Measurements from ENCODE around the gene RAD51B. TPM values are rescaled to one million over a fixed set of nuclear protein-coding genes. Genes with fewer than 3 reads are reported as not detected.
"Not testable (repeated sequence)": the region's sequence is repeated elsewhere in the genome, so short reads cannot be mapped to it uniquely, and the experiment has no call there.

RAD51B gene
- total RNA-seq, 1 donor from 2014 or later, result 25.1 TPM

- no peaks in the 10 kb centered on the region for H3K27me3 Mint-ChIP-seq (ENCODE audit: low read depth)
- peaks cover 11% of the 10 kb centered on the region for H3K36me3 Mint-ChIP-seq (ENCODE audit: low read depth)
- intact Hi-C loops (cut with micrococcal nuclease), result loop anchor here (1.0 to 5.0 kb wide), 5 partner anchors 118 to 1162 kb away; partner anchors contain the start of genes EIF2S1, PIGH, RDH11 and ZFP36L1
- H3K4me3 Mint-ChIP-seq (ENCODE audit: low read depth), result peak overlapping the region; percentile 87
- no peak for DNase-seq (ENCODE audit: low spot score)
- H3K27ac Mint-ChIP-seq, result peak overlapping the region; percentile 94
- H3K9me3 Mint-ChIP-seq, result no peaks in the 10 kb centered on the region
- H3K4me1 Mint-ChIP-seq (ENCODE audit: low read depth), result peaks cover 33% of the 10 kb centered on the region
These were observed 3.9 kb upstream of the RAD51B start for GRCh38 chr14:67815573-67816225.

GRCh38 chr14:67816326-67817002 lies 3.1 kb upstream of the RAD51B start, which contains the start of gene ZFYVE26:
TSS of gene ZFYVE26 (minus strand) at chr14:67816590. CDS start at chr14:67815963, 627 bp downstream.
- Mint-ChIP-seq H3K36me3 (ENCODE audit: low read depth) (peaks cover 8% of the 10 kb centered on the region), H3K4me1 (ENCODE audit: low read depth) (peaks cover 38% of the 10 kb centered on the region), H3K4me3 (ENCODE audit: low read depth) (peak within 1 kb of the TSS; percentile 87), H3K27me3 (ENCODE audit: low read depth) (no peaks in the 10 kb centered on the region), H3K27ac (peak within 1 kb of the TSS; percentile 94), H3K9me3 (no peaks in the 10 kb centered on the region)
- intact Hi-C loops (cut with micrococcal nuclease), result loop anchor here (1.0 to 5.0 kb wide), 5 partner anchors 119 to 1161 kb away; partner anchors contain the start of genes EIF2S1, PIGH, RDH11 and ZFP36L1
- peak; percentile 89 for DNase-seq (ENCODE audit: low spot score)

GRCh38 chr14:67817750-67818438 lies 1.7 kb upstream of the RAD51B start:
- peaks cover 40% of the 10 kb centered on the region for H3K4me1 Mint-ChIP-seq (ENCODE audit: low read depth)
- intact Hi-C loops (cut with micrococcal nuclease), result loop anchor here (5.0 kb wide), 3 partner anchors 121 to 974 kb away; partner anchors contain the start of genes PIGH, RDH11 and ZFP36L1
- H3K27me3 Mint-ChIP-seq (ENCODE audit: low read depth), result no peaks in the 10 kb centered on the region
- no peak for DNase-seq (ENCODE audit: low spot score)
- H3K9me3 Mint-ChIP-seq, result no peaks in the 10 kb centered on the region
- peaks cover 3% of the 10 kb centered on the region for H3K36me3 Mint-ChIP-seq (ENCODE audit: low read depth)
- no peak overlapping the region for H3K27ac Mint-ChIP-seq
- peak overlapping the region; percentile 96 for H3K4me3 Mint-ChIP-seq (ENCODE audit: low read depth)

- H3K9me3 Mint-ChIP-seq; DNase-seq (ENCODE audit: low spot score); H3K27me3 Mint-ChIP-seq (ENCODE audit: low read depth); H3K36me3 Mint-ChIP-seq (ENCODE audit: low read depth): not testable (repeated sequence)
- intact Hi-C loops (cut with micrococcal nuclease), result loop anchor here (5.0 kb wide), 3 partner anchors 121 to 974 kb away; partner anchors contain the start of genes PIGH, RDH11 and ZFP36L1
- Mint-ChIP-seq H3K4me3 (ENCODE audit: low read depth) (peak overlapping the region; percentile 96), H3K27ac (peak overlapping the region; percentile 16), H3K4me1 (ENCODE audit: low read depth) (peaks cover 40% of the 10 kb centered on the region)
These were observed 1.1 kb upstream of the RAD51B start for GRCh38 chr14:67818476-67818875.

- peak overlapping the region; percentile 96 for H3K4me3 Mint-ChIP-seq (ENCODE audit: low read depth)
- H3K4me1 Mint-ChIP-seq (ENCODE audit: low read depth), result peaks cover 29% of the 10 kb centered on the region
- no peaks in the 10 kb centered on the region for H3K27me3 Mint-ChIP-seq (ENCODE audit: low read depth)
- H3K9me3 Mint-ChIP-seq, result no peaks in the 10 kb centered on the region
- no peak for DNase-seq (ENCODE audit: low spot score)
- intact Hi-C loops (cut with micrococcal nuclease), result no loop called here
- H3K27ac Mint-ChIP-seq, result peak overlapping the region; percentile 92
- H3K36me3 Mint-ChIP-seq (ENCODE audit: low read depth), result no peaks in the 10 kb centered on the region
These were observed 921 bp downstream of the RAD51B start for GRCh38 chr14:67820428-67820971.

- intact Hi-C loops (cut with micrococcal nuclease), result no loop called here
- H3K27ac Mint-ChIP-seq, result peak overlapping the region; percentile 92
These were observed 1.5 kb downstream of the RAD51B start for GRCh38 chr14:67821121-67821520.

GRCh38 chr14:67831113-67831512 lies 11.5 kb downstream of the RAD51B start:
- no peaks in the 10 kb centered on the region for H3K27me3 Mint-ChIP-seq (ENCODE audit: low read depth)
- H3K4me3 Mint-ChIP-seq (ENCODE audit: low read depth), result no peak overlapping the region
- no peaks in the 10 kb centered on the region for H3K4me1 Mint-ChIP-seq (ENCODE audit: low read depth)
- no peak for DNase-seq (ENCODE audit: low spot score)
- H3K9me3 Mint-ChIP-seq, result peaks cover 4% of the 10 kb centered on the region
- intact Hi-C loops (cut with micrococcal nuclease), result no loop called here
- H3K36me3 Mint-ChIP-seq (ENCODE audit: low read depth), result peaks cover 30% of the 10 kb centered on the region
- H3K27ac Mint-ChIP-seq, result no peak overlapping the region

More at GRCh38 chr14:67821121-67821520, 1.5 kb downstream of the RAD51B start:
- Mint-ChIP-seq H3K4me3 (ENCODE audit: low read depth) (peak overlapping the region; percentile 96), H3K4me1 (ENCODE audit: low read depth) (peaks cover 25% of the 10 kb centered on the region), H3K36me3 (ENCODE audit: low read depth) (peaks cover 5% of the 10 kb centered on the region), H3K9me3 (no peaks in the 10 kb centered on the region), H3K27me3 (ENCODE audit: low read depth) (no peaks in the 10 kb centered on the region)
- no peak for DNase-seq (ENCODE audit: low spot score)

- H3K27ac Mint-ChIP-seq, result no peak overlapping the region
- peaks cover 3% of the 10 kb centered on the region for H3K9me3 Mint-ChIP-seq
- H3K4me1 Mint-ChIP-seq (ENCODE audit: low read depth), result no peaks in the 10 kb centered on the region
- DNase-seq (ENCODE audit: low spot score), result no peak
- H3K4me3 Mint-ChIP-seq (ENCODE audit: low read depth), result no peak overlapping the region
- no peaks in the 10 kb centered on the region for H3K27me3 Mint-ChIP-seq (ENCODE audit: low read depth)
- peaks cover 16% of the 10 kb centered on the region for H3K36me3 Mint-ChIP-seq (ENCODE audit: low read depth)
- intact Hi-C loops (cut with micrococcal nuclease), result no loop called here
These were observed 13.8 kb downstream of the RAD51B start for GRCh38 chr14:67833403-67833802.

GRCh38 chr14:67835596-67835995 lies 16.0 kb downstream of the RAD51B start:
- Mint-ChIP-seq H3K9me3 (no peaks in the 10 kb centered on the region), H3K4me1 (ENCODE audit: low read depth) (no peaks in the 10 kb centered on the region), H3K4me3 (ENCODE audit: low read depth) (no peak overlapping the region), H3K36me3 (ENCODE audit: low read depth) (peaks cover 5% of the 10 kb centered on the region), H3K27me3 (ENCODE audit: low read depth) (no peaks in the 10 kb centered on the region), H3K27ac (no peak overlapping the region)
- intact Hi-C loops (cut with micrococcal nuclease), result no loop called here
- no peak for DNase-seq (ENCODE audit: low spot score)

- Mint-ChIP-seq H3K27me3 (ENCODE audit: low read depth) (no peaks in the 10 kb centered on the region), H3K36me3 (ENCODE audit: low read depth) (peaks cover 4% of the 10 kb centered on the region), H3K4me3 (ENCODE audit: low read depth) (no peak overlapping the region), H3K27ac (no peak overlapping the region), H3K4me1 (ENCODE audit: low read depth) (no peaks in the 10 kb centered on the region), H3K9me3 (no peaks in the 10 kb centered on the region)
- DNase-seq (ENCODE audit: low spot score), result peak; percentile 41
- intact Hi-C loops (cut with micrococcal nuclease), result no loop called here
These were observed 17.5 kb downstream of the RAD51B start for GRCh38 chr14:67837011-67837624.

- no peak for DNase-seq (ENCODE audit: low spot score)
- H3K27ac Mint-ChIP-seq, result no peak overlapping the region
- no peaks in the 10 kb centered on the region for H3K27me3 Mint-ChIP-seq (ENCODE audit: low read depth)
- H3K4me1 Mint-ChIP-seq (ENCODE audit: low read depth), result peaks cover 1% of the 10 kb centered on the region
- H3K4me3 Mint-ChIP-seq (ENCODE audit: low read depth), result no peak overlapping the region
- peaks cover 19% of the 10 kb centered on the region for H3K36me3 Mint-ChIP-seq (ENCODE audit: low read depth)
- H3K9me3 Mint-ChIP-seq, result peaks cover 19% of the 10 kb centered on the region
- intact Hi-C loops (cut with micrococcal nuclease), result no loop called here
These were observed 26.5 kb downstream of the RAD51B start for GRCh38 chr14:67846029-67846610.

Measured in activated T-helper 2 cell treated with anti-CD3 and anti-CD28 coated beads, Interferon-gamma antibody, Interleukin-2, Interleukin-4, amounts not matched to agents 10 μg/mL and 5 μg/mL and 100 μg/mL, durations not matched to agents 14 hours and 24 hours and 36 hours (primary cell).